Measurements from ENCODE around the gene BCL2.

Gene BCL2

DNA sequence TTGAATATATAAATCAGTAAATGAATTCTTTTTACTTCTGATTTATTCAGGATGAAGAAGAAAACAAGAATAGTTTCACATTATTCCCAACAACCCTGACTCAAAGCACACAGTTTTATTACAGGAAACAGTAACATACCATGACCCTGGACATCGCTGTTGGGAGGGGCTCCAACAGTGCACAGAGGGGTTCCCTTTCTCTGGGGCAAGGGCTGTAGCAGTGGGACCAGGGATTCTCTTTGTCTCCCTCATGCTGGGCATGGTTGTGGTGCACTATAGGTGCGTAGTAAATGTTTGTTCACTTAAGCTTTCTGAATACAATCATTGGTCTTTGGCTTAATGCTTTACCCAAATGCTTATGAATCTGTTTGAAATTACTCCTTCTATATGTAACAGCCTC lies 189.4 kb downstream of the BCL2 start:
- TF ChIP-seq, protein P1, sequence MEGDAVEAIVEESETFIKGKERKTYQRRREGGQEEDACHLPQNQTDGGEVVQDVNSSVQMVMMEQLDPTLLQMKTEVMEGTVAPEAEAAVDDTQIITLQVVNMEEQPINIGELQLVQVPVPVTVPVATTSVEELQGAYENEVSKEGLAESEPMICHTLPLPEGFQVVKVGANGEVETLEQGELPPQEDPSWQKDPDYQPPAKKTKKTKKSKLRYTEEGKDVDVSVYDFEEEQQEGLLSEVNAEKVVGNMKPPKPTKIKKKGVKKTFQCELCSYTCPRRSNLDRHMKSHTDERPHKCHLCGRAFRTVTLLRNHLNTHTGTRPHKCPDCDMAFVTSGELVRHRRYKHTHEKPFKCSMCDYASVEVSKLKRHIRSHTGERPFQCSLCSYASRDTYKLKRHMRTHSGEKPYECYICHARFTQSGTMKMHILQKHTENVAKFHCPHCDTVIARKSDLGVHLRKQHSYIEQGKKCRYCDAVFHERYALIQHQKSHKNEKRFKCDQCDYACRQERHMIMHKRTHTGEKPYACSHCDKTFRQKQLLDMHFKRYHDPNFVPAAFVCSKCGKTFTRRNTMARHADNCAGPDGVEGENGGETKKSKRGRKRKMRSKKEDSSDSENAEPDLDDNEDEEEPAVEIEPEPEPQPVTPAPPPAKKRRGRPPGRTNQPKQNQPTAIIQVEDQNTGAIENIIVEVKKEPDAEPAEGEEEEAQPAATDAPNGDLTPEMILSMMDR (IDR thresholded peaks at IDR 0.05; ENCODE audit: extremely low read depth, insufficient read depth, missing control alignments) = no peak
- no peak for DNase-seq (ENCODE audit: low spot score)
- in situ Hi-C loops (cut with MboI; ENCODE audit: low pct_unique_long_range_greater_than_20kb, low sequenced_read_pairs, unreplicated experiment) = loop anchor here (25.0 kb wide), 2 partner anchors 118 to 307 kb away; no protein-coding TSS in a partner anchor

- DNase-seq (ENCODE audit: low spot score) = no peak
- TF ChIP-seq, protein P1 (IDR thresholded peaks at IDR 0.05; ENCODE audit: extremely low read depth, insufficient read depth, missing control alignments) = no peak
- in situ Hi-C loops (cut with MboI; ENCODE audit: low pct_unique_long_range_greater_than_20kb, low sequenced_read_pairs, unreplicated experiment) = loop anchor here (25.0 kb wide), 2 partner anchors 116 to 309 kb away; no protein-coding TSS in a partner anchor
These were observed 191.2 kb downstream of the BCL2 start for GRCh38 chr18:63128237-63128974.

DNA sequence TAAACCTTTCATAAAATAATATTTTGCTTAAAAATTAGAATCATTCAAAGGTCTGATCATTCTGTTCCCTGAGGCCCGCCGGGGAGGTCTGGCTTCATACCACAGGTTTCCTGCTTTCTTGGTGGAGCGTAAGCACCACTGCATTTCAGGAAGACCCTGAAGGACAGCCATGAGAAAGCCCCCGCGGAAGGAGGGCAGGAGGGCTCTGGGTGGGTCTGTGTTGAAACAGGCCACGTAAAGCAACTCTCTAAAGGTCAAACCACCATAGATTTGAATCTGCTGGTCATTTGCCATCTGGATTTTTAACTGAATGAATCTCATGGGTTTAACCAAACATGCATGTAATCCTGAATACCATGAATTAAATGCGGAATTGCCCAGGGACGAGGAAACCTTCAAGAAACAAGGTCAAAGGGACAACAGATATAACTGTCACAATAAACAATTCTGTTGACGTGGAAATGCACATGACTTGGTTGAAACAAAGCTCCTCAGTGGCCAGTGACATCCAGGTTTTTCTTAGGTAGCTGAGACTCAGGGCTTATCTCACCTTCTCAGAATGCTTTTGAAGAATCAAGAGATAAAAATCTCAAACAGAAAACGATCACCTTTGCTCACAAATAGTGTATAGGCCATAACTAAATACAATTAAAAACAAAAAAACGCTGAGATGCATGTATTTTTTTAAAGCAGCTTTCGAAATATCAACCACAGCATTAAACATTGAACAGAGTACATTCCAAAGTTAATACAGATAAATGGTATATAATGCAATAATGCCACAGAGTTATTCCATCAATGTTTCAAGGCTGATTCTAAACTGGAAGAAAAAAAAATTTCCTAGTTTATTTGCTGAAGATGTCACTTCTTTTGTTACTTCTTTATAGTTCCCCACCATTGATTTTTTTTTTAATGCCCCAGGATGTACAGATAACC lies 193.2 kb downstream of the BCL2 start:
- no peak for DNase-seq (ENCODE audit: low spot score)
- in situ Hi-C loops (cut with MboI; ENCODE audit: low pct_unique_long_range_greater_than_20kb, low sequenced_read_pairs, unreplicated experiment) = loop anchor here (25.0 kb wide), 2 partner anchors 114 to 311 kb away; no protein-coding TSS in a partner anchor
- TF ChIP-seq, protein P1 (IDR thresholded peaks at IDR 0.05; ENCODE audit: extremely low read depth, insufficient read depth, missing control alignments) = no peak

GRCh38 chr18:63120620-63121019 lies 198.9 kb downstream of the BCL2 start:
- in situ Hi-C loops (cut with MboI; ENCODE audit: low pct_unique_long_range_greater_than_20kb, low sequenced_read_pairs, unreplicated experiment) = no loop called here
- no peak for DNase-seq (ENCODE audit: low spot score)
- TF ChIP-seq, protein P1 (IDR thresholded peaks at IDR 0.05; ENCODE audit: extremely low read depth, insufficient read depth, missing control alignments) = no peak

DNA sequence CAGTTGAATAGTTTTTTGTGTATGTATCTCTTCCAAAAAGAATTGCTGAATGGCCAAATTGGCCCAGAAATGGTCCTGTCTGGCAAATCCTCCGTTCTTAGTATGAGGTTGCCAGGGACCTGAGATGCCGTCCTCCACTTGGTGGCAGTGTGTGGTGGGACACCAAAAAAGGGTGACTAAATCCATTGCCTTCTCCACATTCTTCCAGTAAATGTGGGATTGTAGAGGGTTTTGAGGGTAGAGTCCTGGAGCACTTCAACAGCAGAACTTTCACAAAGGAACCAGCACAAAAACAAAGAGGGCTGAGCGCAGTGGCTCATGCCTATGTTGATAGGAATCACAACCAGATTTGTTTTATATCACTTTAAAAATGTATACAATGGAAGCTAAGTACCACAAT lies 199.9 kb downstream of the BCL2 start:
- in situ Hi-C loops (cut with MboI; ENCODE audit: low pct_unique_long_range_greater_than_20kb, low sequenced_read_pairs, unreplicated experiment) = no loop called here
- TF ChIP-seq, protein P1 (IDR thresholded peaks at IDR 0.05; ENCODE audit: extremely low read depth, insufficient read depth, missing control alignments) = peak; percentile 56
- DNase-seq (ENCODE audit: low spot score) = no peak

- TF ChIP-seq, protein P1 (IDR thresholded peaks at IDR 0.05; ENCODE audit: extremely low read depth, insufficient read depth, missing control alignments) = no peak
- in situ Hi-C loops (cut with MboI; ENCODE audit: low pct_unique_long_range_greater_than_20kb, low sequenced_read_pairs, unreplicated experiment) = no loop called here
- DNase-seq (ENCODE audit: low spot score) = no peak
These were observed 205.5 kb downstream of the BCL2 start for GRCh38 chr18:63113899-63114565.

All from GM13977 (cell line).